Stimulated activated CD4-positive, alpha-beta T cell treated with anti-CD3 and anti-CD28 coated beads, Interleukin-15, amount 100 ng/mL, for 1 hour (primary cell): ENCODE data around the gene PLA2R1.

Experiments
- DNase-seq, 2 donors: peaks; one replicate each; pipeline ENCODE4 v3.0.0-alpha.2; 2020; ENCODE audit warnings: low read depth in 1 of 2, low spot score in 1 of 2

PLA2R1 gene

DNA sequence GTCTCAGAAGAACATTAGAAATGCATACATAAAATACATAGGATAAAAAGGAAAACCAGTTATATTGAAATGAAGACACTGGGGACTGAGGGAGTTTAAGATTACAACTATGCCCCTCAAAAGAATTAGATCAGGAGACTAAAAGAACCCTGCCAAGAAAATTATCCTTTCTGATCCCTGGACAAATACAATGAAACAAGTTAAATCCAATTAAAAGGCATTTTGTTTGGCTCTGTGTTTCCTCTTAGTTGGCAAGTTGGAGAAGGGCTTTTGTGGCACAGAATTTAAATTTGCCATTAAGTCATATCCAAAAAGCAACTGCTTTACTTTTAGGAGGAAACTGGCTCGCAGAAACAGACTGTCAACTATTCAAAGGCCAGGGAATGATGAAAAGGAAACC is 165.3 kb downstream of the PLA2R1 start:
- no peak for DNase-seq

DNA sequence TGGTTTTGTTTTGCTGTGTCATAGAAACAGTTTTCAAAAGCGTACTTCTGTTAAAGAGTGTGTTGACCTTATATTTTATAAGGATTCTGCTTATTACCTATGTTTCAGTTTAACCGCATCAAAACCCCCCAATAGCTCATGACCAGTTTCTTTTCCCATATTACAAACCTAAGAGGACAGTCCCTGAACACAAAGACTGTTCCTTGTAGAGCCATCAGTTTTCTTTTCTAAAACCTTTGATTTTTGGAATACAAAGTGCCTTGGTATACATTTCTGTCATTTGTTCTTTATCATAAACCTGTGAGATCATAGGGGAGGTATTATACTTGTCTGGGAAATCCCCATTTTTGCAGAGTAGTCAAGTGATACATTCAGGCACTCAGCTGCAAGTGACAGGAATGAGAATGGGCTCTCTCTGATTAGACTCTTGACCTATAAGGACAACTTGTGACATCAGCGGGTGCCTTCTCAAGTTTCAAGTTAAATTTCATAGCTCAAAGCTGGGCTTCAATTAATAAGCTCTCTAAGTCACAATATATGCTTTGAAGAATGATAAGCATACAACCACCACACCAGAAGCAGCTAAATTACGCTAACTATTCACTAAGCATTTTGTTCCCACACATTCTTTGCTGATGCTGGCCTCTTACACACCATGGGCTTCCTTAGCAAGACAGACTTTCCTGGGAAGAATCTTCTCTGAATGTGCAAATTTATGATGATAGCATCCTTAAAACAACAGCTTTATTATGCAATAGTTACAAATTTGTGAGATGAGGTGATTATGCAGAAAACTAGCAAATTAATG is 167.0 kb downstream of the PLA2R1 start:
- no peak for DNase-seq

DNA sequence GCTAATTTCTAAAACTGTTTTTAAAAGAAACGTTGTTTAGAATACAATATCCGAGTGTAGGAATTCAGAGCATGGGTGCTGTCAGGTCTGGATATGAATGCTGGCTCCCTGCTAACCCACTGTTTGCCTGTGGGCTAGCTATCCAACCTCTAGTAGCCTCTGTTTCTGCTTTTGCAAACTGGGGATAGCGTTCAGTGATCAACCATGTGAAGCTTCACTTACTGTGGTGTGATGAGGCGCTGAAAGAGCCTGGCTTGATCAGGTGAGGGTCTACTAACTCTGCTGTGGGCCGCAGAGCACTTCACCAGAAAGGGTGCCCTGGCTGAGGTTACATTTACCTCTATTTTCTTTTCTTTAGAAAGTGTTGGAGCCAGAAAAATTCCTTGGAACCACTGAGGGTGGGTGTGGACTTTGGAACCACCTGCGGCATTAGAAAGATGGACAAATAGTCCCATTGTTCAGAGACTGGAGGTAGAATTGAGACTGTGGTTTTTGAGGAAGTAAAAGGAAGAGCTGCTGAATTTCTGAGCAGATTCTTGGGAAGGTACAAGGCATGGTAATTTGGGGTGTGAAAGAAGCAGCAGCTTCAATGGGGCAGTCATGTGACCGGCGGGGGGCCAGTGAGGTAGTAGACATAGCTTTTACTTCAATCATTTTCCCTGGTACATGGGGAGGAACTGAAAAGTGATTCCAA is 168.1 kb downstream of the PLA2R1 start:
- no peak for DNase-seq

DNA sequence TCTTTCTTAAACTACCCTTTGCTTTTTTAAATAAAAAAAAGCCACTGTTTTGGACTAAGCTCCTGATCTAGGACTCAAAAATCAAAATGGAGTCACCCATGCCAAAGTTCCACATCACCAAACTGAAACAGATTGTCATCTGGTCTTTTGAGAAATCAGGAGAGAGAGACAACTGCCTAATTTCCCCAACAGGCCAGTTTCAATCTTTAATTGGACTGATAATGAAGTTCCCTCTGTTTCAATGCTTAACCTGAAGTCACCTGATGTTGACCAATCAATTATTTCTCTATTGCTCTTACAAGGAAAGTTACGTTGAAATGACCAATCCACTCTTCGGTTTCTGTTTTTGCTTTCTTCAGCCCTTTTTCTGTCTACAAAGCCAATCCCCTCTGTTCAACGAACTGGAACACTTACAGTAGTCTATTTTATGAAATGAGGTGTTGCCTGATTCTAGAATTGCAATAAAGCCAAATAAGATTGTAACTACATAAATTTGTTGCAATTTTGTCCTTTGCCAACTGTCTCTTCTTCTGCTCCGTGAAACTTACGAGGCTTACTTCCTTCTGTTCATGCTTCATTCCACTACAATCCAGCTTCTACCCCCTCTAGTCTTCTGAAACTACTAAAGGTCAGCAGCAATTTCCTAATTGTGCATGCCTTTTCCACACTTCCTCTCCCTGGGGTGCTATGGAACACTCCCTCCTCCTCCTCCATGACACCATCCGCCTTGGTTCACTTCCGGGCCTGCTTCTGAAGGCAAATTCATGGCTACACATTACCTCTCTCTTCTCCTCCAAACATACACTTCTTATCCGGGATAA is 169.2 kb downstream of the PLA2R1 start:
- DNase-seq: no peak

DNA sequence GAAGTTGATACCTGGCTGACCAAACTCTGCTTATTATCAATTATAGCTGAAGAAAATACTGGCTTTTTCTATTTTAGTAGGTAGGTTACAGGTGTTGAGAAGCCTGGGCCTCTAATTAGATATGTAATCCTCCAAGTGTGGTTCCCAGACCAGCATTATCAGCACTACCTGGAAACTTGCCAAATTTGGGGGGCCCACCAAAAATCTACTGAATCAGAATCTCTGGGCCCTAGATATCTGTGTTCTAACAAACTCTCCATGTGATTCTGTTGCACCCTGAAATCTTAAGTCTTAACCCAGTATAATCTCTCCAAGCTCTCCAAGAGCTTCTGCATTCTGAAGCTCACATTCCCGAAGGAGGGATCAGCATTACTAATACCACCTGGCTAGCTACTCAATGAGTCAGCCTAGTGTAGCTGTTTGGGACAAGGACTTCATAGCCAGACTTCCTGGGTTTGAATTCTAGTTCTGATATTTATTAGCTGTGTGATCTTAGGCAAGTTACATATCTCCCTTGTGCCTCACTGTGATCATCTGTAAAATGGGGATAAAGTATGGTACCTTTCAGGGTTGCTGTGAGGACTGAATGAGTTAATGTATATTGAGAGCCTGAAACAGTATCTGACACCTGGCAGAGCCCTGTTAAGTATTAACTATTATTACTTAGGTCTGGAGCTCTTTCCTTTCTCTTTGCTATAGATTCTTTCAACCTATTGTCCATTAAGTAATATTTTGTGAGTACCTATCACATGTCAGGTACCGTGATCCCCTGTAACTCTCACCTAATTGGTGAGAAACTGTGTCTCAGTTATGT is 170.3 kb downstream of the PLA2R1 start:
- no peak for DNase-seq

DNA sequence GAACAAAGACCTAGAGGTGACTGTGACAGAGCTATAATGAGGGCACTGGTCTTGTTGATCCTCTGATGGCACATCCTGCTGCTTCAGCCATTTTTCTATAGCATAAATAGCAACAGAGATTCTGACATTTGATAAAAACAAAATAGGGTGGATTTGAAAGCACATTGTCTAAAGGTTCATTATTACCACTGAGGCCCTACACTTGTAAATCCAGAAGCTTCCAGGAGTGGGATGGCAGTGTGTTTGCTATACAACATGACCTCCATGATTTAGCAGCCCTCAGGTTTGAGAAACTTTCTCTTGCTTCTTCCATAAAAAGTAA is 171.2 kb downstream of the PLA2R1 start:
- no peak for DNase-seq

DNA sequence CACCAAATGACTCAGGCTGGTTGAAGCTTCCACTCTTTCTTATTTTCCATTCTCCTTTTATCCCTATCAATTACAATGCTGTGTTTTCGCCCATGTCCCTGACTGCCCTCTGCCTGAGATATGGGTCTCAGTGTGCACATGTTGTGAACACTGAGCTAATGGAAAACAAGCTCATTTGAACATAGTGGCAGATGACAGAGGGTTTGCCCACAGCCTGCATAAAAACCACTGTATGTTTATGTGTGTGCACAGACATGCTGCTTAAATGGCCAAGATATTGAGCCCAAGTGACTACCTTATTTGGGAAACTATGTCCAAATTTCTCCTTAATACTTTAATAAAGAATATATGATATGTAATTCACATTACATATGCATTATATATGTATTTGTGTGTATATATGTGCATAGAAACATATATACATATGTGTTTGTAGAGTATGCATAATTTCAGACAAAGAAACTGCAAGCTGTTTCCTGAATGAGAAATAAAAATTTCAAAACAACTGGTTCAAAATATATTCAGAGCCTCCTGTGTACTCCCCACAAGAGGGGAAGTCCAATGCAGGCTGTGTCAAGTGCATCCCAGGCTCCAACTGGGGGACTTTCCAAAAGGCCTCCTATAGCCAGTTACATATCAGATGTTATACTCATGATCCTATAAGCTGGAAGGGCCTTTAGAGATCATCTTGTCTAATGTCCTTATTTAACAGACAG is 171.7 kb downstream of the PLA2R1 start:
- no peak for DNase-seq

DNA sequence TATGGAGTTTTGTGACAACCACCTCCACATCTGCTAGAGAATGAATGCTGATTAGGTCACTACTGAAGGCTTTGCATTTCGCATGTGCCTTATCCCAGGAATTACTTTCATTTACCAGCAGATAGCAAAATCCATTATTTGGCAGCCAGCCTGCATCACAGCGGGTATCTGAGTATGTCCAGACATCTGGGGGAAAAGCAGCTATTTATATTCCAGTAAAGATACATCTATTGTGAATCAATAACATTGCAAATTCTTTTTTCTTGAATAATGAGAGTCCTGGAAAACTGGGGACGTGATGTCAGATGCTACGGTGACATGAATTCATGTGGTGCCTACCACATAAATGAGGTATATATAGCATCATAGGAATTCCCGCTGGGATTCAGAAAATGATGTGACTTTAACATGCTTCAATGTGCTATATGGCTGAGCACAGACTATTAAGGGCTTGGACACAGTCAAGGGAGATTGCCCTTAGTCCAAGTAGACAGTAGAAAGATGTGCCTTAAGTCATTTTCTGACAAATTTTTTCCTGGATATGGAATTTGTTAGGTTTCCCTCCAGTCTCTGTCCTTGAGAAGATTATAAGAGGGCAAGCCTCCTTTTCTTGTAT is 180.2 kb downstream of the PLA2R1 start:
- no peak for DNase-seq
